SK-N-DZ (cell line): Measurements from ENCODE around the gene LRRC32. TPM values are rescaled to one million over a fixed set of nuclear protein-coding genes. Genes with fewer than 3 reads are reported as not detected.

ENCODE experiments used
- DNase-seq: peaks from one replicate; pipeline ENCODE4 v3.0.0-alpha.2; 2015; ENCODE audit warnings: low spot score
- polyA plus RNA-seq, 2 experiments: library from polyadenylated mRNA; depleted of rRNA; stranded (reverse); fragments of >200 nt; gene quantifications; 2 replicates each; pipeline ENCODE4 v1.2.3, GENCODE V29; 2014

Gene LRRC32
- polyA plus RNA-seq (2014; cell fraction: cytosol; rRNA removed) = 0.68 and 0.96 TPM in 2 replicates
- polyA plus RNA-seq (2014; cell fraction: nucleus; rRNA removed) = 0.51 and 1.5 TPM in 2 replicates

GRCh38 chr11:76670485-76671236, at the start of gene LRRC32:
TSS of gene LRRC32 (minus strand) at chr11:76670747. CDS start at chr11:76665954, 4,793 bp downstream.
- peak; percentile 54 for DNase-seq

- DNase-seq = no peak
These were observed 49.1 kb upstream of the LRRC32 start for GRCh38 chr11:76719686-76720085.

- no peak for DNase-seq
These were observed 48.7 kb upstream of the LRRC32 start for GRCh38 chr11:76719281-76719680.

- DNase-seq = no peak
These were observed 47.3 kb upstream of the LRRC32 start for GRCh38 chr11:76717816-76718215.

- no peak for DNase-seq
These were observed 46.8 kb upstream of the LRRC32 start for GRCh38 chr11:76717369-76717768.

DNA sequence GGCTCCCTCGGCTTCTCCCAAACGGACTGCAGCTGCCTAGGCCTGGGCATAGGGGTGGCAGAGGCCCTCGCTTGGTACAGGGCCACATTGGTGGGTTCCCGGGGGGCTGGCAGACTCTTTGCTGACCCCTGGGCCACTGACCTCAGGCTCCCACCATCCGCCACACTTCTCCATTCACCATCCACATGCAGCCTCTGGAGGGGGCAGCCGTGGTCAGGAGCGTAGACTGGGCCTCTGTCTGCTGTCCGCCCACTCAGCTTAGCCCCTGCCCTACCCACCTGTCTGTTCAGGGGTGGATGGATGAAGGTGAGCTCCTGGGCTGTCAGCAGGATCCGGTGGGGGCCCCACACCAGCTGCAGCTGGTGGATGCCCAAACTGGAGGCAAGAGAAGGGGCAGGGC, 45.7 kb upstream of the LRRC32 start:
- DNase-seq = no peak

- DNase-seq = no peak
These were observed 43.9 kb upstream of the LRRC32 start for GRCh38 chr11:76714493-76714892.

- DNase-seq = no peak
These were observed 43.0 kb upstream of the LRRC32 start for GRCh38 chr11:76713499-76713898.

- no peak for DNase-seq
These were observed 41.6 kb upstream of the LRRC32 start for GRCh38 chr11:76712125-76712524.

GRCh38 chr11:76709756-76710155, 39.2 kb upstream of the LRRC32 start:
- no peak for DNase-seq

DNA sequence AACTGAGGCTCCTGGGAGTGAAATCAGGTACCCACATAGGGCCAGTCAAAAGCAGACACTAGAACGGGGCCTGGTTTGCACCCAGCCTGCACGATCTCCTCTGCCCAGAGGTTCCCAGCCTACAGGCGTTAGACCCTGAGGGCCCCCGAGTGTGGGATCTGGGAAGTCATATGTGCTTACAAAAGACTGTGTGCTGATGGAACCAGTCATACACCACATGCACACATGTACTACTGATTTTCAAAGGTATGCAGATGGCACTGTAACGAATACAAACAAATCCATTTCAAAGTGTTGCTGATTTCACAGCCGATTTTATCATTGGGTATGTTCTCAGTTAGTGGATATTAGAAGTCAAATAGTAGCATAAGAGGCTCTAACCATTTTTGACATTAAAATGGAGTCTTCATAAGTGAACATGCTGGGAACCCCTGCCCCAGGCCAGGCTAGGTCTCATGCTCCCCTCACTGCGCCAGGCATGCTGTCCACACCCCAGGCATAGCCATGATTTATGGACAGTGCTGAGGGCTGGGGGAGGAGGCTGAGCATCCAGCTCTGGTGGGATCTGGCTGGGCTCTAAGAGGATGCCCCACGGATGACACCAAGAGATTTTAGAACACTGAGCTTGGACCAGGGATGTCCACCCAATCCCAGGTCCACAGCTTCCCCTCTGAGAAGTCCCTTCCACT, 38.6 kb upstream of the LRRC32 start:
- DNase-seq = no peak

- DNase-seq = no peak
These were observed 36.8 kb upstream of the LRRC32 start for GRCh38 chr11:76707293-76707825.

DNA sequence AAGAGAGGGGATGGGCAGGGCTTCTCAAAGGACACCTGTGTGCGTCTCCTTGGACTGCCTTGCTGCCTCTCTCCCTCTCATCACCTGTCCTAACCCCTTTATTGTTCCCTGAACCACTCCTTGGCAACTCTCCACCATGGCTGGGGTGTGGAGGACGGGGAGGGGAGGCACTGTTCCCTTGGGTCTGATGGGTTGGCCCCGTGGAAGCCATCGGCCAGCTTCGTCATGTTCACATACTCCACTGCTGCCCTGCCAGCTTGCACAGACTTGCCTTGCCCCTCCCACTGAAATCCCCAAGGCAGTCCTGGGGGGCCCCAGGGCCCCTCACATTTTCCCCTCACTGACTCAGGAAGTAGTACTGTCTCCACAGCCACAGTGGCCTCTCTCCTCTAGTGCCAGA, 36.1 kb upstream of the LRRC32 start:
- no peak for DNase-seq

DNA sequence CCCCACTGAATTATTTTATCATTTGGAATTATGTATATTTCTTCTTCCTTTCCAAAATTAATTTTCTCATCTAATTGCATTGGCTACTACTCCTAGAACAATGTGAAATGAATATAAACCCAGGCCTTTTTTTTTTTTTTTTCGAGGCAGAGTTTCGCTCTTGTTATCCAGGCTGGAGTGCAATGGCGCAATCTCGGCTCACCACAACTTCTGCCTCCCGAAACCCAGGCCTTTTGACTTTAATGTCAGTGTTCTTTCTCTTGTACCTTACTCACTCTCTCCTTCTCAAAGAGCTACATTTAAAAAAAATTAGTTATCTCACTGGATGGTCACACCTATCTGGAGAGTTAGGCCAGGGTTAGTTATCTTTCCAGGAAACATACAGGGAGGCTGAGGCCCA, 35.3 kb upstream of the LRRC32 start:
- DNase-seq = no peak

GRCh38 chr11:76704171-76704948, 33.8 kb upstream of the LRRC32 start:
- no peak for DNase-seq

DNA sequence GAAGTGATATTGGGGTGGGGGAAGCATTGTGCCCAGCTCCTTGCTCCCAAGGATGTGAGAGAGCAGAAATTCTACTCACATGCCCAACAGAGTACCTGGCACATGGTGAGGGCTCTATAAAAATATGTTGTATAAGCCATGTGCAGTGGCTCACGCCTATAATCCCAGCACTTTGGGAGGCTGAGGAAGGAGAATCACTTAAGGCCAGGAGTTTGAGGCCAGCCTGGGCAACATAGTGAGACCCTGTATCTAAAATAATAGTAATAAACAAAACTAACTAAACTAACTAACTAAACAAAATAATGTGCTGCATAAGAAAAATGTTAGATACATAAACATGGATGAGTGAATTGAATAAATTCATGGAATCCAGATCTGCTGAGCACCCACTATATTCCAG, 33.2 kb upstream of the LRRC32 start:
- no peak for DNase-seq

DNA sequence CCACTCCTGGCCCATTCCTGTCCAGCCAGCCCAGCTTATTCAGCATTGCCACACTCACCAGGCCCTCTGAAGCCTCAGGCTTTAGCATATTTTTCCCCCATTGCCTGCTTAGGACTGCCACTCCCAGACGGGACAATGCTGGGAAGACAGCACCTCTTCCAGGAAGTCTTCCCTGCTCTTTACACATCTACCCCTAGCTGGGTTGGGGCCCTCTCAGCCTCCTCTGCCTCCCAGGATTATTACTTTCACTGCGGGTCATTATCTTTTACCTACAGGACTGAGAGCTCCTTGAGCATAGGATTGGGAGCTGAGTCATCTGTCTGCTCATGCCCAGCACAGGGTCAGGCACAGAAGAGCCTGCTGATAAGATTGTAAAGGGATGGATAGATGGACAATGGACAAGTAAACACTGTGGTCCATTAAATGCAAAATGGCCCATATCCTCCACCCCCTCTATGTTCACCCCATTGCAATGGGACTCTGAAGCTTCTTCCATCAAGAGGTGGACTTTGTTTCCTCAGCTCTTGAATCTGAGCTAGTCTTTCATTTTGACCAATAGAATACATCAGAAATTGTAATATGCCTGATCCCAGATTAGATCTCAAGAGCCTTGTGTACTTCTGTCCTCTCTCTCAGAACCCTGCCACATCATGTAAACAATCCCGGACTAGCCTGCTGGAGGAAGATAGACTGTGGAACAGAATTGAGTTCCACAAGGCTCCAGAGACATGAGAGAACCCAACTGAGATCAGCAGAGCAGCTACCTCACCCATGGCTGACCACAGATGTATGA, 32.0 kb upstream of the LRRC32 start:
- DNase-seq = no peak

GRCh38 chr11:76701294-76702040, 30.9 kb upstream of the LRRC32 start:
- DNase-seq = no peak

GRCh38 chr11:76700177-76701100, 29.9 kb upstream of the LRRC32 start:
- DNase-seq = no peak
